GM06990 (cell line): ENCODE measurements around the gene RXFP3.

ENCODE experiments used
- DNase-seq: peaks from one replicate; pipeline ENCODE4 v3.0.0-alpha.2; 2011; ENCODE audit not compliant: insufficient read length; ENCODE audit errors: extremely low read depth
- H3K27me3 ChIP-seq: replicated peaks from 2 replicates; pipeline ENCODE4 v1.6.0; 2011; ENCODE audit warnings: low read length; ENCODE audit not compliant: control insufficient read depth, insufficient read depth
- H3K36me3 ChIP-seq: 2 replicates; pipeline ENCODE4 v1.5.1; 2011; ENCODE audit warnings: low read length; ENCODE audit not compliant: control insufficient read depth, insufficient read depth
- H3K4me3 ChIP-seq: replicated peaks from 2 replicates; pipeline ENCODE4 v1.5.1; 2011; ENCODE audit warnings: low read depth, mild to moderate bottlenecking, control low read depth, low read length
- CTCF ChIP-seq: IDR thresholded peaks from 2 replicates; pipeline ENCODE4 v1.5.1; 2011; ENCODE audit warnings: low read length, control low read depth, mild to moderate bottlenecking, inconsistent platforms; ENCODE audit not compliant: insufficient read depth, poor library complexity, severe bottlenecking

Gene RXFP3

GRCh38 chr5:33966805-33967204 is 30.6 kb downstream of the RXFP3 start:
- no peak for TF ChIP-seq CTCF
- DNase-seq = no peak
- H3K36me3 ChIP-seq = no peaks in the 10 kb centered on the region
- no peaks in the 10 kb centered on the region for H3K27me3 ChIP-seq
- no peak overlapping the region for H3K4me3 ChIP-seq

DNA sequence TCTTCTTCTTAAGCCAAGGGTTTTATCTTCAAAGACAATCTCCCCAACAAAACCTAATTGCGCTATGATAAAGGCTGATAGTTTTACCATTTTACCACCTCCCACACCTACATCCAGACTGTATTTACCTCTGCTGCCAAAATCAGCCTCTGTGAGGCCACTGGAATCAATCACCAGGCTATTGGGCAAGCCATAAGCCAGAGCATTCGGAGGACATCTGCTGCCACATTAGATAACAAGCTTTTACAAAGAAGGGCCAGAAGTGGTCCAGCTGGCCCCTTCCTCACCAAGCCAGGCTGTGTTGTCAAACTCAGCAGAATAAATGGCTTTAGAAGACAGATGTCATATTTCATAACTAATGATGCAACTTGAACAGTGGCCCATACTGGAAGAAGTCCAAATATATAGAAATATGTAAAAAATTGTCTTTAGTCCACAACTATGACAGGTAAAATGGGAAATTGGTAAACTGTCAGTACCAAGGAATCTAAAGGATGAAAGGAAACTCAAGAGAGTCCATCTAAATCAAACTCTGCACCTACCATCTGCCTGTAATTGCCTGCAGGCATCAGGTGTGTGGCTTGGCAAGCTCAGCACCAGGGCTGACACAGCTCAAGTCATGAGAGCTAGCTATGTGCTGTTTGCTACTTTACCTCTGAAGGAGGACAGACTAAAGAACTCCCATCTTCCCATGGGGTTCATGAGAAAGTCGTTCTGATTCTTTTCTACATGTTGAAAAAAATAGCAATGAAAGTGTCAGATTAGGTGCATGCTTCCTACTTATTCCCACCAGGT is 32.2 kb downstream of the RXFP3 start:
- Histone ChIP-seq H3K27me3 (no peaks in the 10 kb centered on the region), H3K36me3 (no peaks in the 10 kb centered on the region), H3K4me3 (no peak overlapping the region)
- no peak for DNase-seq
- no peak for TF ChIP-seq CTCF

DNA sequence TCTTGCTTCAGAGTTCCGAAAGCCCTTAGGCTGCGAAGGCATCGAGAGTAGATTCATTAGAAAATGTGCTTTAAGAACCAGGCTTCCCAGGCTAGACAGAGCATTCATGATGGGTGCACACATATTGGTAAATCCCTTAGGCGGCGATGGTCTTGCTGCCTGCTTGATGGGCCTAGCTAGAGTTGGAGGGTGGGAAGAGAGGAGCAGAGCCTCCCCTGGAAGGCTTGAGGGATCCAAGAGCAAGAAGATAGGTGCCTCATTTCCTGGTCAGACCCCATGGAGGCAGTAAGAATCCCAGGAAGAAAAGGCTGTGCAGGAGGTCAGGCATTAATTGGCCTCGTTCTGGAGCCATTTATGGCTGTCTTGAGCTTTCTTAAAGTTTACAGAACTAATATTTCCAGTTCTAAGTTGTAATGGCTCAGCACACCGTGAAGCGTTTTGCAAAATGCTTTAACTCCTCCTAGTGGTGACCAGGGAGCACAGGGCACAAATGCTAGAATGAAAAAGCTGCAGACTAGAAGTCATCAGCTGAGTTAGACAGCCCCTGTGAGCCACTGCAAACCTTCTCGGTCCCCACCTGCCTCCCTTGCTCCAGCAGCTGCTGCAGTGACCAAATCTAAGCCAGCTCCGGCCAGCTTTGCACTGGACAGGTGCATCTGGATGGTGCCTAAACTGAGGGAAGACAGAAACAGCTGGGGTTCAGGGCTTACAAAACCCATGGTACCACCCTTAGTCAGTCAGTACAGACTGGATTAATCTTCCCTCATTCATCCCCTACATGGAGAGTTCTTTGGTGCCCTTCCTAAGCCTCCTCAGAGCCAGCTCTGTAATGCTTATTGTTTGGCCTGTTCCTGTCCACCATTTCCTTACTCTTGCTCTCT is 33.6 kb downstream of the RXFP3 start:
- DNase-seq = peak; percentile 40
- Histone ChIP-seq H3K36me3 (no peaks in the 10 kb centered on the region), H3K27me3 (no peaks in the 10 kb centered on the region), H3K4me3 (no peak overlapping the region)
- TF ChIP-seq CTCF = peak; percentile 88

GRCh38 chr5:33973271-33973670 is 37.1 kb downstream of the RXFP3 start:
- Histone ChIP-seq H3K36me3 (no peaks in the 10 kb centered on the region), H3K4me3 (no peak overlapping the region), H3K27me3 (no peaks in the 10 kb centered on the region)
- no peak for TF ChIP-seq CTCF
- DNase-seq = peak; percentile 20

DNA sequence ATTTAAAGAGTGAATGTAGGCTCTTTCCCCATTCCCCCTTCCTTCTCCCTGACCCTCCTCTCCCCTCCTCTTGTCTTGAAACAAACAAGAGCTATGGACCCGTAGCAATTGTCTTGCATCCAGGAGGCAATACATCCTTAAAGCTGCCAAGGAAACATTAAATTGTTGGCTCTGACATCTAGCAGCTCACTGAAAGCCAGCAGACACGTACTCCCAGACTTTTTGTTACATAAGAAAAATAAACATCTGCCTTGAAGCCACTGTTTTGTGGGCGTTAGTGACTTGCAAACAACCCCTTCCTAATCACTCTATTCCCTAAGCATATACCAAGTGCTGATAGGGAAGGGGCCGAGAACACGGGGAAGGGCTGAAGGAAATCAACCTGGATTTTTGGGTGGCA is 39.7 kb downstream of the RXFP3 start:
- Histone ChIP-seq H3K27me3 (no peaks in the 10 kb centered on the region), H3K36me3 (no peaks in the 10 kb centered on the region), H3K4me3 (no peak overlapping the region)
- no peak for TF ChIP-seq CTCF
- no peak for DNase-seq
